Esophagus squamous epithelium (tissue), 4 donors: ENCODE results near the gene ATP6V0C.

Experiments
- POLR2A ChIP-seq, 4 donors: fragments of 450-650 bp; IDR thresholded peaks; one replicate each; pipeline ENCODE4 v1.6.1; 2017; ENCODE audit warnings: antibody characterized with exemption in 4 of 4, mild to moderate bottlenecking in 4 of 4, moderate library complexity in 3 of 4
- TF ChIP-seq, protein P1 (sequence below), 6 experiments: fragments of 450-650 bp in 4 of 6; fragments of 200-600 bp in 2 of 6; sonication (generic) in 2 of 6; IDR thresholded peaks; one replicate each; pipeline ENCODE4 v1.5.1; 2016 to 2019; ENCODE audit warnings: antibody characterized with exemption in 6 of 6, mild to moderate bottlenecking in 4 of 6, moderate library complexity in 4 of 6

DNA sequence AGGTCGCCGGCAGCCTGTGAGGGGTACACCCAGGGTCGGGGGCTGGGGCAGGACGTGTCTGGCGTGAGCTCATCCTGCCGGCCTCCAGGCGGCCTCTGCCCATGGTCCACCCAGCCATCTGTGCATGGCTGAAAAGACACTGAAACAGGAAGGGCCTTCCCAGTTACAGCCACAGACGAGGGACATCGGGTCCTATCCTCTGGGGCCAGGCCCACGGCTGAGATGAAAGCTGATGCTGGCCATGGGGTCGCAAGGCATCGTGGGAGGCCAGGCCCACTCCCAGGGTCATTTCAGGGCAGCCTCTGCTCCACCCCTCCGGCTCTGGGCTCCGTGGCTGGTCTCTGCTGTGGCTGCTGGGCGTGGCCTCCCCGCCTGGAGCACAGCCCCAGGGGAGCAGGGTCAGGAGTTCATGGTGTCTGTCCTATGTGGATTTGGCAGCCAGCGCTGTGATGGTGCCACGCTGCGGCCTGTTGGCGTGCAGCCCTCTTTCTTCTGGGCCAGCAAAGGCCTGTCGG is 16.6 kb upstream of the ATP6V0C start:
- TF ChIP-seq, protein P1, sequence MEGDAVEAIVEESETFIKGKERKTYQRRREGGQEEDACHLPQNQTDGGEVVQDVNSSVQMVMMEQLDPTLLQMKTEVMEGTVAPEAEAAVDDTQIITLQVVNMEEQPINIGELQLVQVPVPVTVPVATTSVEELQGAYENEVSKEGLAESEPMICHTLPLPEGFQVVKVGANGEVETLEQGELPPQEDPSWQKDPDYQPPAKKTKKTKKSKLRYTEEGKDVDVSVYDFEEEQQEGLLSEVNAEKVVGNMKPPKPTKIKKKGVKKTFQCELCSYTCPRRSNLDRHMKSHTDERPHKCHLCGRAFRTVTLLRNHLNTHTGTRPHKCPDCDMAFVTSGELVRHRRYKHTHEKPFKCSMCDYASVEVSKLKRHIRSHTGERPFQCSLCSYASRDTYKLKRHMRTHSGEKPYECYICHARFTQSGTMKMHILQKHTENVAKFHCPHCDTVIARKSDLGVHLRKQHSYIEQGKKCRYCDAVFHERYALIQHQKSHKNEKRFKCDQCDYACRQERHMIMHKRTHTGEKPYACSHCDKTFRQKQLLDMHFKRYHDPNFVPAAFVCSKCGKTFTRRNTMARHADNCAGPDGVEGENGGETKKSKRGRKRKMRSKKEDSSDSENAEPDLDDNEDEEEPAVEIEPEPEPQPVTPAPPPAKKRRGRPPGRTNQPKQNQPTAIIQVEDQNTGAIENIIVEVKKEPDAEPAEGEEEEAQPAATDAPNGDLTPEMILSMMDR (IDR thresholded peaks at IDR 0.05) = no peak
- TF ChIP-seq POLR2A (IDR thresholded peaks at IDR 0.05) = no peak
